GM18505 (cell line): ENCODE data around the gene LGALS4.
"Not testable (repeated sequence)": the region's sequence is repeated elsewhere in the genome, so short reads cannot be mapped to it uniquely, and the experiment has no call there.

ENCODE experiments used
- ATAC-seq: cut with Tn5 transposase; IDR thresholded peaks from one replicate; pipeline ENCODE4 v1.9.1; 2021; ENCODE audit not compliant: unreplicated experiment
- POLR2A ChIP-seq: IDR thresholded peaks from 4 replicates; pipeline ENCODE4 v1.6.1; 2011; ENCODE audit warnings: borderline replicate concordance; ENCODE audit not compliant: insufficient read depth, insufficient read length; ENCODE audit errors: extremely low read depth

LGALS4 gene

GRCh38 chr19:38838986-38839761 lies 26.4 kb upstream of the LGALS4 start:
- ATAC-seq = no peak
- TF ChIP-seq POLR2A = no peak

- no peak for ATAC-seq
- peak; percentile 29 for TF ChIP-seq POLR2A
These were observed 25.7 kb upstream of the LGALS4 start for GRCh38 chr19:38838208-38838985.

- ATAC-seq = no peak
- TF ChIP-seq POLR2A = no peak
These were observed 24.9 kb upstream of the LGALS4 start for GRCh38 chr19:38837656-38838121.

- TF ChIP-seq POLR2A = no peak
- ATAC-seq = no peak
These were observed 24.4 kb upstream of the LGALS4 start for GRCh38 chr19:38836983-38837626.

- no peak for ATAC-seq
- no peak for TF ChIP-seq POLR2A
These were observed 23.6 kb upstream of the LGALS4 start for GRCh38 chr19:38836159-38836982.

- TF ChIP-seq POLR2A = no peak
- no peak for ATAC-seq
These were observed 21.8 kb upstream of the LGALS4 start for GRCh38 chr19:38834590-38834989.

GRCh38 chr19:38834104-38834490 lies 21.4 kb upstream of the LGALS4 start:
- no peak for ATAC-seq
- TF ChIP-seq POLR2A = no peak

- ATAC-seq = no peak
- TF ChIP-seq POLR2A = no peak
These were observed 20.3 kb upstream of the LGALS4 start for GRCh38 chr19:38833092-38833425.

- TF ChIP-seq POLR2A = no peak
- peak; percentile 22 for ATAC-seq
These were observed 18.4 kb upstream of the LGALS4 start for GRCh38 chr19:38831142-38831605.

- ATAC-seq = no peak
- no peak for TF ChIP-seq POLR2A
These were observed 17.4 kb upstream of the LGALS4 start for GRCh38 chr19:38830039-38830733.

GRCh38 chr19:38829203-38829602 lies 16.5 kb upstream of the LGALS4 start:
- not testable (repeated sequence) for ATAC-seq

- no peak for TF ChIP-seq POLR2A
- ATAC-seq = no peak
These were observed 14.3 kb upstream of the LGALS4 start for GRCh38 chr19:38826856-38827551.

- ATAC-seq = not testable (repeated sequence)
These were observed 13.2 kb upstream of the LGALS4 start for GRCh38 chr19:38825936-38826335.

- ATAC-seq = not testable (repeated sequence)
These were observed 8.6 kb upstream of the LGALS4 start for GRCh38 chr19:38821230-38821825.
